K562 (cell line): ENCODE results near the gene METTL18. TPM values are rescaled to one million over a fixed set of nuclear protein-coding genes. Genes with fewer than 3 reads are reported as not detected.

Experiments used
- ATAC-seq: fragments of 200-7000 bp; cut with Tn5 transposase; 3 replicates; pipeline ENCODE4 v1.9.1; 2020; ENCODE audit warnings: moderate library complexity
- BruUV-seq: library from RNA; stranded (reverse); fragments of 400-500 nt; replicated peaks from 2 replicates; lab custom pipeline; 2021; lab: Mats Ljungman, UMichigan
- CTCF ChIA-PET: fragments of 300-600 bp; formaldehyde crosslinking; extraction: SDS; loops from one replicate; lab custom pipeline; 2021; ENCODE audit warnings: low intra/inter-chr PET ratio; lab: Yijun Ruan, JAX
- POLR2A ChIA-PET: fragments of 300-600, 350-650 bp; sonication (Branson Sonifier 250); formaldehyde crosslinking; extraction: SDS; loops from one replicate; lab custom pipeline; 2021; ENCODE audit warnings: antibody characterized with exemption, inconsistent platforms; lab: Yijun Ruan, JAX
- DNase-seq, 4 experiments: peaks; one replicate each; pipeline versions ENCODE4 v3.0.0 to v3.0.0-alpha.2; 2011 to 2018; ENCODE audit warnings: low spot score in 3 of 4, mixed read lengths in 3 of 4; ENCODE audit errors: extremely low read depth in 1 of 4
- FAIRE-seq: peaks from 2 replicates; lab custom pipeline; 2011; peaks lifted over from hg19 to GRCh38; lab: Jason Lieb, UNC
- H2AFZ ChIP-seq: 2 replicates; pipeline ENCODE4 v1.6.0; 2011; ENCODE audit warnings: low read depth, low read length, control low read depth, inconsistent platforms
- H3K27ac ChIP-seq: fragments of 200-600 bp; 3 replicates; pipeline ENCODE4 v1.8.0; 2011; ENCODE audit warnings: low read depth, mild to moderate bottlenecking, control low read depth, inconsistent platforms, low read length, moderate library complexity, mixed read lengths; ENCODE audit errors: extremely low read depth
- H3K27me3 ChIP-seq, 2 experiments: fragments of 300-600 bp in 1 of 2; 2 replicates in 1 of 2; 3 replicates in 1 of 2; pipeline versions ENCODE4 v1.6.0 to v1.8.0; 2011; ENCODE audit warnings: inconsistent platforms in 2 of 2, low read length in 2 of 2, mild to moderate bottlenecking in 1 of 2, mixed read lengths in 1 of 2, moderate library complexity in 1 of 2; ENCODE audit not compliant: control insufficient read depth in 2 of 2, insufficient read depth in 2 of 2
- H3K36me3 ChIP-seq: fragments of 300-600 bp; 3 replicates; pipeline ENCODE4 v1.8.0; 2011; ENCODE audit warnings: mild to moderate bottlenecking, low read length, inconsistent platforms; ENCODE audit not compliant: control insufficient read depth, insufficient read depth
- H3K4me1 ChIP-seq, 2 experiments: fragments of 200-600 bp in 1 of 2; replicated peaks in 1 of 2; 2 replicates in 1 of 2; 3 replicates in 1 of 2; pipeline versions ENCODE4 v1.5.1 to v1.8.0; 2011; ENCODE audit warnings: inconsistent platforms in 2 of 2, low read length in 2 of 2, mild to moderate bottlenecking in 1 of 2, mixed read lengths in 1 of 2, moderate library complexity in 1 of 2; ENCODE audit not compliant: control insufficient read depth in 2 of 2, insufficient read depth in 2 of 2
- H3K4me2 ChIP-seq: 2 replicates; pipeline ENCODE4 v1.6.1; 2011; ENCODE audit warnings: low read length, control low read depth, inconsistent platforms, mixed read lengths; ENCODE audit not compliant: insufficient read depth
- H3K4me3 ChIP-seq: fragments of 200-600 bp; sonication (generic), shearing (Covaris generic); 2 replicates; pipeline ENCODE4 v1.5.1; 2016; ENCODE audit warnings: control low read depth, inconsistent platforms
- H3K79me2 ChIP-seq: fragments of 200-600 bp; 3 replicates; pipeline ENCODE4 v1.8.0; 2011; ENCODE audit warnings: low read length, inconsistent platforms; ENCODE audit not compliant: control insufficient read depth, insufficient read depth
- H3K9ac ChIP-seq, 2 experiments: 2 replicates each; pipeline versions ENCODE4 v1.6.0 to v1.6.1; 2011; ENCODE audit warnings: low read depth in 2 of 2, low read length in 2 of 2, control low read depth in 1 of 2, inconsistent platforms in 1 of 2, mild to moderate bottlenecking in 1 of 2, mixed read lengths in 1 of 2; ENCODE audit not compliant: insufficient read depth in 1 of 2
- H3K9me1 ChIP-seq: one replicate; pipeline ENCODE4 v1.6.0; 2011; ENCODE audit warnings: inconsistent platforms, mild to moderate bottlenecking, low read length, moderate library complexity; ENCODE audit not compliant: control insufficient read depth, insufficient read depth
- H3K9me3 ChIP-seq: replicated peaks from 2 replicates; pipeline ENCODE4 v1.5.1; 2011; ENCODE audit warnings: low read depth, low read length, inconsistent platforms; ENCODE audit not compliant: control insufficient read depth, insufficient read depth
- H4K20me1 ChIP-seq: replicated peaks from 2 replicates; pipeline ENCODE4 v1.6.1; 2011; ENCODE audit warnings: low read length, inconsistent platforms, mixed read lengths; ENCODE audit not compliant: control insufficient read depth, insufficient read depth
- CBFA2T2 ChIP-seq: fragments of 450-650 bp; conservative IDR thresholded peaks from 2 replicates; pipeline ENCODE4 v1.6.1; 2017; ENCODE audit warnings: mild to moderate bottlenecking
- HNRNPL ChIP-seq: fragments of 200-400 bp; formaldehyde crosslinking; IDR thresholded peaks from 2 replicates; pipeline ENCODE4 v1.6.1; 2017; ENCODE audit warnings: low read depth, mild to moderate bottlenecking, low read length
- STAG1 ChIP-seq: sonication (generic); formaldehyde crosslinking; IDR thresholded peaks from 2 replicates; pipeline ENCODE4 v1.5.0; 2020; ENCODE audit warnings: missing genetic modification reagents, borderline replicate concordance
- WGBS: fragments of 100-300 bp; shearing (Covaris generic); methylation state at CpG from one replicate; pipeline ENCODE4 v1.1.6; 2016; ENCODE audit warnings: low coverage, mixed read lengths; ENCODE audit not compliant: insufficient coverage; ENCODE audit errors: missing lambda C conversion rate; 5-methylcytosine and 5-hydroxymethylcytosine counted together
- in situ Hi-C: fragments of 300-500 bp; cut with MboI; formaldehyde crosslinking; loops from 4 replicates; pipeline ENCODE4 v1.15.0; 2018; ENCODE audit warnings: inconsistent platforms, mixed read lengths
- intact Hi-C: fragments of 100-400 bp; cut with micrococcal nuclease; formaldehyde crosslinking; loops from 2 replicates; pipeline ENCODE4 v1.14.2; 2022
- polyA plus RNA-seq, 8 experiments: library from polyadenylated mRNA; depleted of rRNA in 4 of 8; stranded (reverse) in 5 of 8; unstranded in 3 of 8; fragments of >200 nt; fragmentation: Nextera tagmentation in 2 of 8; fragmentation: Illumina TruSeq in 1 of 8; extraction: Ambion mirVana in 2 of 8; extraction: Trizol in 1 of 8; gene quantifications; 2 replicates each; pipeline versions ENCODE4 v1.2.1 to v1.2.3, GENCODE V29; 2011 to 2014; ENCODE audit warnings: inconsistent platforms in 1 of 8, missing spikeins in 1 of 8
- total RNA-seq, 7 experiments: library from RNA; depleted of rRNA in 6 of 7; stranded (reverse); fragments of >200 nt in 6 of 7; fragmentation: Illumina TruSeq in 2 of 7; extraction: Trizol in 2 of 7; gene quantifications; 2 replicates each; pipeline versions ENCODE4 v1.2.1 to v1.2.3, GENCODE V29; 2011 to 2021; ENCODE audit warnings: low replicate concordance in 1 of 7
- TF ChIP-seq, protein P1 (sequence below), 3 experiments: fragments of 200-800 bp in 1 of 3; sonication (Bioruptor generic) in 1 of 3; sonication (generic) in 1 of 3; formaldehyde crosslinking in 1 of 3; IDR thresholded peaks; 2 replicates each; pipeline versions ENCODE4 v1.6.1 to v1.8.0; 2016 to 2022; ENCODE audit warnings: mild to moderate bottlenecking in 2 of 3, missing compliant biosample characterization in 2 of 3, missing genetic modification characterization in 2 of 3, missing genetic modification reagents in 1 of 3

The METTL18 gene
- total and polyA plus RNA-seq, 9 of the 15 experiments (the other 6 are each of a cell fraction or from before 2014, with no cell fraction given) = 9.5 to 40.2 (median 14.7) TPM

DNA sequence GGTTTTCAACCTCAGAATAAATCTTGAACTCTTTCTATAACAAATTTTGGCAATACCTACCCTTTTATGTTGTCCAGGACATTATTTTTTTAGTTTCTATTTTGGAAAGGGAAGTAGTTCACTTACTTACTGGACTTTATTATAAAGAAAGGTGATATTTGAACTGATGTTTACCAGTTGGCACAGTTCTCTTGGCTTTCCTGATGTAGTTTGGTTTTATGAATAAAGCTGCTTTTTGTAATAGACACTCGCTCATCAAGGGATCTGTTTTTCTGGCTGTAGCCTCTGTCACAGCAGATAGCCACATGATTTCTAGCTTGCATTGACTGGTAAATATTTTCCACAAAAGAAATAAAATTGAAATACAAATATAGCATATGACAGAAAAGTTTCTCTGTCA, 40.9 kb upstream of the METTL18 start:
- CTCF ChIA-PET = no interaction called here
- POLR2A ChIA-PET = no interaction called here

DNA sequence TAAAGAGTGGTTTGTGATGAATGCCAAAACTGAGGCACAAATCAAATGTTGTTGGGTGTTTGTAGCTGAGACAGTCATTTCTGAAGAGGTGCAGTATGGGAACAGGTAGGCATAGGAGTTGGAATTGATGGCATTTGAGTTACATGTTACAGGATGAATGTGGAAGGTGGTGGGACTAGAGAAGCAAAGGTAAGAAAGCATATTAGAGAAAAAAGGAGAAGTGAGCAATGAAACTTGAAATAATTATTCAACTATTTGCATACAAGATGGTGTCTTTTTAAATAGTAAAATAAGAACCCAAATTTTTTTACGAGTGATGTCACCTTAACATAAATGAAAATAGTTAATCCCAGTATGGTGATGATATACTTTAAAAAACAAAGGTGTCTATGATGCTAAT, 40.2 kb upstream of the METTL18 start:
- in situ Hi-C loops = no loop called here
- Histone ChIP-seq H3K4me3 (no peak overlapping the region), H3K27ac (no peak overlapping the region), H3K4me1 (no peaks in the 10 kb centered on the region), H2AFZ (no peak overlapping the region), H3K9me3 (no peaks in the 10 kb centered on the region), H3K9ac (no peak overlapping the region), H3K9me1 (no peaks in the 10 kb centered on the region), H3K27me3 (no peaks in the 10 kb centered on the region), H3K36me3 (peaks cover 87% of the 10 kb centered on the region), H4K20me1 (no peaks in the 10 kb centered on the region), H3K79me2 (peaks cover 4% of the 10 kb centered on the region; the same call in 1 of the 3 replicates), H3K4me2 (no peak overlapping the region)
- ChIA-PET CTCF (no interaction called here), POLR2A (no interaction called here)
- intact Hi-C loops = no loop called here
- ATAC-seq = no peak
- no TSS peak for BruUV-seq
- DNase-seq = no peak
- 100% methylated on average over 1 of the region's 1 CpG for WGBS
- FAIRE-seq = no peak
- no peak for TF ChIP-seq CBFA2T2
- TF ChIP-seq, protein P1, sequence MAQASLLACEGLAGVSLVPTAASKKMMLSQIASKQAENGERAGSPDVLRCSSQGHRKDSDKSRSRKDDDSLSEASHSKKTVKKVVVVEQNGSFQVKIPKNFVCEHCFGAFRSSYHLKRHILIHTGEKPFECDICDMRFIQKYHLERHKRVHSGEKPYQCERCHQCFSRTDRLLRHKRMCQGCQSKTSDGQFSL (CRISPR knock-in tag; IDR thresholded peaks at IDR 0.05) = no peak
- TF ChIP-seq, protein P1 (tag; IDR thresholded peaks at IDR 0.05) = no peak
- TF ChIP-seq HNRNPL = no peak

More for the DNA sequence above, 40.9 kb upstream of the METTL18 start:
- FAIRE-seq (no peak), DNase-seq (no peak), ATAC-seq (no peak)
- TF ChIP-seq, protein P1 (CRISPR knock-in tag; IDR thresholded peaks at IDR 0.05) = no peak
- TF ChIP-seq, protein P1 (tag; IDR thresholded peaks at IDR 0.05) = no peak
- no peak for TF ChIP-seq STAG1
- Histone ChIP-seq H3K27ac (no peak overlapping the region), H3K4me3 (no peak overlapping the region), H3K9ac (no peak overlapping the region), H3K4me2 (no peak overlapping the region), H3K9me3 (no peaks in the 10 kb centered on the region), H3K9me1 (no peaks in the 10 kb centered on the region), H3K4me1 (no peaks in the 10 kb centered on the region), H3K27me3 (no peaks in the 10 kb centered on the region), H3K79me2 (peaks cover 5% of the 10 kb centered on the region; the same call in 1 of the 3 replicates), H2AFZ (no peak overlapping the region), H3K36me3 (peaks cover 83% of the 10 kb centered on the region), H4K20me1 (no peaks in the 10 kb centered on the region)
- in situ Hi-C loops = no loop called here
- 94% methylated on average over 1 of the region's 1 CpG for WGBS
- intact Hi-C loops = no loop called here
- no TSS peak for BruUV-seq
